CD14-positive monocyte (primary cell): ENCODE results near the gene GBP1. TPM values are rescaled to one million over a fixed set of nuclear protein-coding genes. Genes with fewer than 3 reads are reported as not detected.
"Not testable (repeated sequence)": the region's sequence is repeated elsewhere in the genome, so short reads cannot be mapped to it uniquely, and the experiment has no call there.

Source experiments
- DNase-seq, 3 donors: peaks; one replicate each; pipeline ENCODE4 v3.0.0-alpha.2; 2011 to 2022
- H2AFZ ChIP-seq: 2 replicates; pipeline ENCODE4 v1.6.0; 2012; ENCODE audit warnings: mild to moderate bottlenecking, low read depth, low read length, inconsistent platforms; ENCODE audit not compliant: insufficient read depth, poor library complexity, severe bottlenecking
- H3K27ac ChIP-seq, 2 donors: 1 replicate in 1 of 2; 2 replicates in 1 of 2; pipeline ENCODE4 v1.5.1; 2012 to 2013; ENCODE audit warnings: low read length in 2 of 2, control low read depth in 1 of 2, inconsistent platforms in 1 of 2, low read depth in 1 of 2, mild to moderate bottlenecking in 1 of 2
- H3K27me3 ChIP-seq, 2 donors: one replicate each; pipeline versions ENCODE4 v1.6.0 to v1.6.1; 2011 to 2013; ENCODE audit warnings: low read length in 2 of 2; ENCODE audit not compliant: control insufficient read depth in 2 of 2, insufficient read depth in 2 of 2
- H3K36me3 ChIP-seq, 2 donors: replicated peaks in 1 of 2; 1 replicate in 1 of 2; 2 replicates in 1 of 2; pipeline versions ENCODE4 v1.5.1 to v1.6.1; 2012 to 2013; ENCODE audit warnings: low read length in 2 of 2, control low read depth in 1 of 2, inconsistent platforms in 1 of 2, mild to moderate bottlenecking in 1 of 2; ENCODE audit not compliant: insufficient read depth in 2 of 2, control insufficient read depth in 1 of 2
- H3K4me1 ChIP-seq, 2 donors: 1 replicate in 1 of 2; 2 replicates in 1 of 2; pipeline versions ENCODE4 v1.5.1 to v1.6.1; 2012 to 2013; ENCODE audit warnings: low read length in 2 of 2, control low read depth in 1 of 2, inconsistent platforms in 1 of 2, mild to moderate bottlenecking in 1 of 2, moderate library complexity in 1 of 2; ENCODE audit not compliant: insufficient read depth in 2 of 2, control insufficient read depth in 1 of 2
- H3K4me2 ChIP-seq: replicated peaks from 2 replicates; pipeline ENCODE3; 2012; ENCODE audit warnings: low read length, moderate library complexity, mild to moderate bottlenecking; ENCODE audit not compliant: poor library complexity, severe bottlenecking; ENCODE audit errors: extremely low read depth
- H3K4me3 ChIP-seq, 3 experiments: fragments of 200-600 bp in 1 of 3; sonication (generic) in 1 of 3; replicated peaks in 1 of 3; 1 replicate in 2 of 3; 2 replicates in 1 of 3; pipeline ENCODE4 v1.5.1; 2011 to 2013; ENCODE audit warnings: low read length in 3 of 3, mild to moderate bottlenecking in 3 of 3, control low read depth in 2 of 3, low read depth in 2 of 3, inconsistent platforms in 1 of 3, moderate library complexity in 1 of 3
- H3K79me2 ChIP-seq: 2 replicates; pipeline ENCODE4 v1.6.0; 2012; ENCODE audit warnings: mild to moderate bottlenecking, control low read depth, inconsistent platforms, low read length, moderate library complexity; ENCODE audit not compliant: insufficient read depth
- H3K9ac ChIP-seq: 2 replicates; pipeline ENCODE4 v1.6.0; 2017; ENCODE audit warnings: low read length, mild to moderate bottlenecking; ENCODE audit not compliant: insufficient read depth, poor library complexity, severe bottlenecking
- H3K9me3 ChIP-seq, 2 donors: replicated peaks in 1 of 2; 1 replicate in 1 of 2; 2 replicates in 1 of 2; pipeline versions ENCODE4 v1.5.1 to v1.6.1; 2012 to 2013; ENCODE audit warnings: low read length in 2 of 2, control low read depth in 1 of 2; ENCODE audit not compliant: control insufficient read depth in 1 of 2, insufficient read depth in 1 of 2
- H4K20me1 ChIP-seq: 2 replicates; pipeline ENCODE4 v1.6.0; 2012; ENCODE audit warnings: mild to moderate bottlenecking, low read length, control low read depth, moderate library complexity; ENCODE audit not compliant: insufficient read depth
- H3K27ac Mint-ChIP-seq, 7 donors: one replicate each; pipeline ENCODE4 v1.8.0; 2020; ENCODE audit warnings: mild to moderate bottlenecking in 7 of 7, mixed read lengths in 7 of 7, moderate library complexity in 6 of 7, inconsistent platforms in 2 of 7
- H3K27me3 Mint-ChIP-seq, 3 donors: one replicate each; pipeline ENCODE4 v1.8.0; 2021 to 2022; ENCODE audit warnings: low read depth in 3 of 3, mild to moderate bottlenecking in 3 of 3, mixed read lengths in 3 of 3, moderate library complexity in 3 of 3, inconsistent platforms in 1 of 3
- H3K36me3 Mint-ChIP-seq, 2 donors: one replicate each; pipeline ENCODE4 v1.8.0; 2020; ENCODE audit warnings: mixed read lengths in 2 of 2, inconsistent platforms in 1 of 2, mild to moderate bottlenecking in 1 of 2
- H3K4me1 Mint-ChIP-seq: one replicate; pipeline ENCODE4 v1.8.0; 2020; ENCODE audit warnings: mild to moderate bottlenecking, mixed read lengths
- H3K4me3 Mint-ChIP-seq, 2 donors: one replicate each; pipeline ENCODE4 v1.8.0; 2020; ENCODE audit warnings: mild to moderate bottlenecking in 2 of 2, mixed read lengths in 2 of 2, moderate library complexity in 1 of 2
- H3K9me3 Mint-ChIP-seq, 7 donors: one replicate each; pipeline ENCODE4 v1.8.0; 2020 to 2022; ENCODE audit warnings: mixed read lengths in 7 of 7, mild to moderate bottlenecking in 6 of 7, moderate library complexity in 6 of 7, inconsistent platforms in 2 of 7
- CTCF ChIP-seq: fragments of 200-600 bp; IDR thresholded peaks from one replicate; pipeline ENCODE4 v1.8.0; 2022; ENCODE audit warnings: antibody characterized with exemption, mild to moderate bottlenecking
- WGBS: methylation state at CpG from one replicate; pipeline ENCODE4 v1.1.5; 2013; ENCODE audit warnings: missing lambda C conversion rate; ENCODE audit not compliant: insufficient coverage; 5-methylcytosine and 5-hydroxymethylcytosine counted together
- intact Hi-C, 2 donors: fragments of 100-400 bp; cut with micrococcal nuclease; formaldehyde crosslinking; loops; one replicate each; pipeline versions ENCODE4 v1.15.0 to v1.15.1; 2023
- polyA plus RNA-seq, 3 donors: library from polyadenylated mRNA; depleted of rRNA in 1 of 3; unstranded in 2 of 3; stranded (reverse) in 1 of 3; fragments of 300-500 nt in 2 of 3; fragments of >200 nt in 1 of 3; fragmentation: Illumina TruSeq in 2 of 3; gene quantifications; 1 replicate in 2 of 3; 2 replicates in 1 of 3; pipeline ENCODE4 v1.2.3, GENCODE V29; 2012 to 2021

The GBP1 gene
- polyA plus RNA-seq, 3 donors: 19.5 to 35.2 (median 23.7) TPM

GRCh38 chr1:89051300-89051954 lies 13.6 kb downstream of the GBP1 start:
- no peaks in the 10 kb centered on the region for H3K27me3 Mint-ChIP-seq
- peaks cover 18% of the 10 kb centered on the region for H3K4me1 Mint-ChIP-seq
- no CpG with 5 or more reads among the region's 9 CpGs for WGBS
- H3K4me1 ChIP-seq: peaks cover 13 to 14% of the 10 kb centered on the region in 2 donors
- intact Hi-C loops: loop anchor here in 1 of 2 donors (10.0 kb wide), 1 partner anchor 63 kb away; no protein-coding TSS in a partner anchor
- H3K9me3 Mint-ChIP-seq: no peaks in the 10 kb centered on the region
- no peak for DNase-seq
- H3K36me3 ChIP-seq: peaks cover 24 to 68% of the 10 kb centered on the region in 2 donors
- H3K9me3 ChIP-seq: no peaks in the 10 kb centered on the region
- TF ChIP-seq CTCF: no peak
- H3K36me3 Mint-ChIP-seq: peaks cover 49 to 84% of the 10 kb centered on the region in 2 donors
- H3K27me3 ChIP-seq: no peaks in the 10 kb centered on the region
- H3K4me3 ChIP-seq: no peak overlapping the region
- H3K27ac ChIP-seq: no peak overlapping the region
- H3K27ac Mint-ChIP-seq: no peak overlapping the region
- no peaks in the 10 kb centered on the region for H3K79me2 ChIP-seq
- no peak overlapping the region for H3K4me3 Mint-ChIP-seq
- no peak overlapping the region for H3K9ac ChIP-seq
- H2AFZ ChIP-seq: no peak overlapping the region
- no peaks in the 10 kb centered on the region for H4K20me1 ChIP-seq
- H3K4me2 ChIP-seq: no peak overlapping the region

GRCh38 chr1:89050649-89051033 lies 14.4 kb downstream of the GBP1 start:
- Histone ChIP-seq H3K27ac (peak overlapping the region in 1 of 2 donors; percentile 31), H3K4me1 (peaks cover 13 to 14% of the 10 kb centered on the region in 2 donors), H3K36me3 (peaks cover 20 to 60% of the 10 kb centered on the region in 2 donors), H3K9me3 (no peaks in the 10 kb centered on the region), H3K4me3 (no peak overlapping the region), H4K20me1 (no peaks in the 10 kb centered on the region), H3K27me3 (no peaks in the 10 kb centered on the region), H2AFZ (no peak overlapping the region), H3K4me2 (no peak overlapping the region), H3K79me2 (no peaks in the 10 kb centered on the region), H3K9ac (peak overlapping the region; percentile 23)
- peaks cover 41 to 76% of the 10 kb centered on the region in 2 donors for H3K36me3 Mint-ChIP-seq
- peaks cover 13% of the 10 kb centered on the region for H3K4me1 Mint-ChIP-seq
- peak overlapping the region in 3 of 7 donors; percentile 0 to 80 (median 15) for H3K27ac Mint-ChIP-seq
- no peak overlapping the region for H3K4me3 Mint-ChIP-seq
- no peaks in the 10 kb centered on the region for H3K9me3 Mint-ChIP-seq
- no peak for TF ChIP-seq CTCF
- H3K27me3 Mint-ChIP-seq: no peaks in the 10 kb centered on the region
- over 99% methylated on average over 9 of the region's 11 CpGs for WGBS
- intact Hi-C loops: loop anchor here in 1 of 2 donors (10.0 kb wide), 1 partner anchor 64 kb away; no protein-coding TSS in a partner anchor
- DNase-seq: no peak

- Histone ChIP-seq H3K27ac (peak overlapping the region in 1 of 2 donors; percentile 31), H3K36me3 (peaks cover 17 to 55% of the 10 kb centered on the region in 2 donors), H3K4me1 (peaks cover 13 to 14% of the 10 kb centered on the region in 2 donors), H3K9ac (peak overlapping the region; percentile 23)
- H3K9me3 ChIP-seq, H3K79me2 ChIP-seq, H4K20me1 ChIP-seq, H3K4me3 Mint-ChIP-seq, H2AFZ ChIP-seq, H3K4me3 ChIP-seq, H3K27me3 ChIP-seq, H3K4me2 ChIP-seq, H3K9me3 Mint-ChIP-seq, H3K27me3 Mint-ChIP-seq: not testable (repeated sequence)
- Mint-ChIP-seq H3K4me1 (peaks cover 13% of the 10 kb centered on the region), H3K27ac (peak overlapping the region in 6 of 7 donors; percentile 0 to 80 (median 58)), H3K36me3 (peaks cover 37 to 70% of the 10 kb centered on the region in 2 donors)
- 49% methylated on average over 8 of the region's 9 CpGs for WGBS
- intact Hi-C loops: loop anchor here in 1 of 2 donors (10.0 kb wide), 1 partner anchor 65 kb away; no protein-coding TSS in a partner anchor
- DNase-seq: peak in 1 of 3 donors; percentile 25
These were observed 14.9 kb downstream of the GBP1 start for GRCh38 chr1:89049901-89050648.
